ENCODE results near the gene CAMTA1.

CAMTA1 gene

DNA sequence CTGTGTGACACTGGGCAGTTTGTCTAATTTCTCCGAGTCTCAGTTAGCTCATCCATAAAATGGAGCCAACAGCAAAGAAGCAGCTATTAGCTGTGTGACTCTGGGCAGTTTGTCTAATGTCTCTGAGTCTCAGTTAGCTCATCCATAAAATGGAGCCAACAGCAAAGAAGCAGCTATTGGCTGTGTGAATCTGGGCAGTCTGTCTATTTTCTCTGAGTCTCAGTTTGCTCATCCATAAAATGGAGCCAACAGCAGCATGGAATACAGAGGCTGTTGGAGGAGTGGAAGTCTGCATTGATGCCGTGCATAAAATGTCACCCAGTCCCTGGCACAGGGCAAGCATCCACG, 688.9 kb downstream of the CAMTA1 start:
- no peak for DNase-seq (ENCODE audit: low read depth in 2 of 2)

DNA sequence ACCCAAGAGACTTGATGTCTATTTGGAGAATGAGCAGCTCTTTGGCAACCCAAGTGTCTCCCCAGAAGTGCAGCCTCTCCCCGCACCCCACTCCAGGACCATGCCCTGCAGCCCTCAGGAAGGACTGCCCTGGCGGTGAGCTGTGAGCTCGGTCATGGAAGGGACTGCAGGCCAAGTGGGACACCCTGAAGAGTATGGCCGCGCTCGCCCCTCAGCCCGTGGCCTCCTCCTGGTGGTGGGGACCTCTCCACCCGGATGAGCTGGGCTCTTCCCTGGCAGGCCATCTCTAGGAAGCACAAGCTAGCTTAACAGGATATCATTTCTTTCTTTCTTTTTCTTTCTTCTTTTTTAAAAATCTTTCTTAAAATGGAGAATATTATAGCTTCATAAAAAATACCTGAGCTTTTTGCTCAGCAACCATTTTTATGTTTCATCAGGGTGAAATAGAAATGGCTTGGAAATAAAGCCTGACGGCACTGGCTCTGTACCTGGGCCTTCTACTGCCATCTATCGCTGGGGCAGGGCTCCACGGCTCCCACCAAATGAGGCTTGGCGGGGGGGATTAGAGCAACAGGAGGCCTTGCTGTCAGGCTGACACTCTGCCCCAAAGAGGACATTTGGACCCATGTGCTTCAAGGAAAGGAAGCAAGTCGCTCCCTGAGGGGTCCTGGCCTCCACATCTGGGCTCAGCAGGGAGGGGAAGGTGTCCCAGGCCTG, 689.7 kb downstream of the CAMTA1 start:
- no peak for DNase-seq (ENCODE audit: low read depth in 2 of 2)

DNA sequence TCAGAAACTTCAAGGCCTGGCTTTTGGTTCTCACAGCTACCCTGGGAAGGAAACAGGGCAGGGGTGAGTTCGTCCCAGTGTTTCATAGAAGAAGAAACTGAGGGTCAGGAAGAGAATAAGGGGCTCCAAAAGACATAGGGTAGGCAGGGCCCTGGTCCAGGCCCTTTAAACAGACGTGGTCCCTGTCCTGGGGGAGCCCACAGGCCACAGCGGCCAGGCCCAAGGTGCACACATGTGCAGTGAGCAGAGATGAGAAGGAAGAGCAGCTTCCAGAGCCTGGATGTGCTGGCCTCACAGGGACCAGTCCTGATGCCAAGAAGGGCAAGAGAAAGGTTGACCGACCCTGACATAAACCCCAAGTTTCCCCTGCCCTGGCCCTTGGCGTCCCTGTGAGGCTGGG, 690.4 kb downstream of the CAMTA1 start:
- no peak for DNase-seq (ENCODE audit: low read depth in 2 of 2)

DNA sequence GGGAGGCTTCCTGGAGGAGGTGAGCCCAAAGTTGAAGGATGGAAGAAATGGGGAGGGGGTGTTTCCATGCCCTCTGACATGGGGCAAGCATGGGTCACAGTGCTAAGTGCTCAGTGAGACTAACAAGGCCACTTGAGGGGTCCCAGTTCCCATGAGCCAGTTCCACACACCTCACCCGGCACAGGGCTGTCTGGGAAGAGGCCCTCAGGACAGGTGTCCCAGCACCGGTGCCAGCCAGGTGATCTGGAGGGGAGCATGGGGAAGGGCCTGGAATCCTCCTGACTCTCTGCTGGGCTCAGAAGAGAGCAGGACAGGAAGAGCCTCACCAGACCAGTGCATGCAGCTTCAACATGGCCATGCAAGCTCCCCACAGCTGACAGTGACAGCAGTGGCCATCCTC, 691.1 kb downstream of the CAMTA1 start:
- DNase-seq (ENCODE audit: low read depth in 2 of 2) = no peak

DNA sequence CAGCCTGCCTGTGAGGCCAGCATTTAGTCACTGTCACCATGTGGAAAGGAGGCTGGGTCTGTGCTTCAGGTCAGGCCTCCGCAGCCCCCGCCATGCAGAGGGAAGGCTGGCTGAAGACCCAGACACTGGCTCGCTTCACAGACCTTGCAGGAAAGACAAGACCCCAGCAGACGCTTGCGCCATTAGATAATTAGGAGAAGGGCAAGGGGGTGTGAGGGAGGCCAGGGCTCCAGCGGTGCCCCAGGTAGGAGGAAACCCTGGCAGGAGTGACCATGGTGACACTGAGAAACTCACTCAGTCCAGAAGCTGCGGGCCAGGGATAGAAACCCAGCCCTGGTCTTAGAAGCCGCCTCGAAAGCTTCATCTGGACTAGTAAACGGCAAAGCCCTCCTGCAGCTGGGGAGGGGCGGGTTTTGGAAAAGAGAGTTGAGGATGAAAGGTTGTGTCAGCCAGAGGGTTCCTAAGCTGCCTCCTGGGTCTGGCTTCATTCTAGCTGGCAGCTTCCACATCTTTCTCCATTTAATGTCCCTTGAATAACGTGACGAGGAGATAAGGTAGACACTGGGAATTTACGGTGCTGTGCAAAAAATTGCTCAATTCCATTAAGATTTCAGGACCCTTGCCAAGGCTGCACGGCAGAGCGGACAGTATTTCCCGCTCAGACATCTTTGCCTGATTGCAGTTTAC, 691.8 kb downstream of the CAMTA1 start:
- no peak for DNase-seq (ENCODE audit: low read depth in 2 of 2)

DNA sequence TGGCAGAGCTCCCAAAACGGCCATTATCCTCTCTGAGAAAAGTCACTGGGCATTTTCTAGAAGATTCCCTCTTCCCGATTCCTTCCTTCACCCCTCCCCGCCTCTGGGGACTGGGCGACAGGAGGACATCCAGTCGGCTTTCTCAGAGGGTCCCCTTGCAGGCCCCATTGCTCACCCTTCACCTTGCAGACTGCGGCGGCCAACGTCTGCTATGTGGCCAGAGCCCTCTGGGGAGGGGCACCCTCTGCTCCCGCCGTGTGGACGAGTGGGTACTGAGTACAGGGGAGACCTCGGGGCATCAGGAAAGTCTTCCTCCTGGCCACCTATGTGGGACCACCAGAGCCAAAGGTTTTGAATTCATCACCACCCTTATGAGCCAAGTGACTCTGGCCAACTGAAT, 692.3 kb downstream of the CAMTA1 start:
- DNase-seq (ENCODE audit: low read depth in 2 of 2) = no peak

GRCh38 chr1:7478142-7478790, 693.0 kb downstream of the CAMTA1 start:
- DNase-seq (ENCODE audit: low read depth in 2 of 2) = no peak

GRCh38 chr1:7478809-7479499, 693.7 kb downstream of the CAMTA1 start:
- DNase-seq (ENCODE audit: low read depth in 2 of 2) = no peak

GRCh38 chr1:7479571-7479970, 694.3 kb downstream of the CAMTA1 start:
- no peak for DNase-seq (ENCODE audit: low read depth in 2 of 2)

DNA sequence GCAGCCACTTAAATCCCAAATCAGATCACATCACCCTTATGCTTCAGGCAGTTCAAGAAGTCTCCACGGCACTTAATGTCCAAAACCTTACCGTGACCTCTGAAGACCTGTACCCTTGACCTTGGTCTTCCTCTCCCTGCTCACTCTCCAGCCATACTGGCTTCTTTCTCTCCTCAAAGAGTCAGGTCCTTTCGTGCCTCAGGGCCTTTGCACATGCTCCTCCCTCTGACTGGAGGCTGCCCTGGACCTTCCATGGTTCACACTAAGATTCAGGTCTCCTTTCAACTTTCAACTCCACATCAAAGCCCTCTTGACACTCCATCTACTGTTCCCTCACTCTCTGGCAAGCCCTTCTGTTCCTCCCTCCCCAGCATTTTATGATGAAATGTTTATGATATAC, 695.9 kb downstream of the CAMTA1 start:
- no peak for DNase-seq (ENCODE audit: low read depth in 2 of 2)

DNA sequence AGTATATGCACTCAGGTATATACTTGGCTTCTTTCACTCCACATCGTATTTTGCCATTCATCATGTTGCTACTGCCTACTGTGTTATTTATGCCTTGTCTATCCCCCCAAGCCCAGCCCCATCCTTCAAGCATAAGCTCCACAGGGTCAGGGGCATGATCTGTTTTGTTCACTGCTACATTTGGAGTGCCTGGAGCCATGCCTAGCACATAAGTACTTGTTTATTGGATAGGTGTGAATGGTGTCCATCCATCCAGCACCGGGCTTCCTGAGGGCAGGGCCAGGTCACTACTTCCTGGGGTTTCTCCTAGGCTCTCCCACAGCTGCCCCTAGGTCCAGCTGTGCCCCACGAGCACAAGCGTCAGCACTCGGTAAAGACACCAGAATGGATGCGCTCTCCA, 696.8 kb downstream of the CAMTA1 start:
- no peak for DNase-seq (ENCODE audit: low read depth in 2 of 2)

DNA sequence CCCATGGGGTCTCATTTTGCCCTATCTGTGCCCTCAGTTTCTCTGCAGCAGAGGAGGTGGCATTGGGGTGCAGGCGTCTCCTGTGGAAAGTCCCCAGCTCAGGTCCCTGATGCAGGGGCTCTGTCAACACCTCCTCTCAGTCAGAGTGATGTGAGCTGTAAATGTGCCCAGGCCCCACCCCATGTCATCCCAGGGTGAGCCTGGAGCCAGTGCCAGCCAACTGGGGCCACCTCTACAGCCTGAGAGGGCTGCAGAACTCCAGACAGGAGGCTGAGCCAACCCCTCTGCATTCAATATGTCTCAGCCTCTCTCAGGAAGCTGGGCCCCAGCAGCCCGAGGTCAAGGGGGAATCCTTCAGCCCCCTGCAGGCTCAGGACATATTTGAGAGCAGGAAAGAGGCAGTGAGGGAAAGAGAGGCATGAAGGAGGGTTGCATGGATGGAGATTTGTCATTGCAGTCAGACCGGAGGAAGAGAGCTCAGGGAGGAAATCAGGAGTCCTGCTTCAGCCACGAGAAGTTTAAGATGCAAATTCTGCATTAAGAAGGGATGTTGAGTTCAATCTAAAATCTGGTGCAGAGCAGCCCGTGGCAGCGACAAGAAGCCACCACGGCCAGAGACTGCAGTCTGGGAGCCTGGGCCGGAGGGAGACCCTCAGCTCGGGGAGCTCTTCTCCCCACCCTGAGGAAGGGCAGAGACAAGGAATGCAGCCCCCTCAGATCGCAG, 697.7 kb downstream of the CAMTA1 start:
- no peak for DNase-seq (ENCODE audit: low read depth in 2 of 2)

GRCh38 chr1:7483634-7484383, 698.6 kb downstream of the CAMTA1 start:
- no peak for DNase-seq (ENCODE audit: low read depth in 2 of 2)

- DNase-seq (ENCODE audit: low read depth in 2 of 2) = no peak
Observed at GRCh38 chr1:7485086-7485780, 700.0 kb downstream of the CAMTA1 start.

GRCh38 chr1:7485826-7486225, 700.6 kb downstream of the CAMTA1 start:
- no peak for DNase-seq (ENCODE audit: low read depth in 2 of 2)

DNA sequence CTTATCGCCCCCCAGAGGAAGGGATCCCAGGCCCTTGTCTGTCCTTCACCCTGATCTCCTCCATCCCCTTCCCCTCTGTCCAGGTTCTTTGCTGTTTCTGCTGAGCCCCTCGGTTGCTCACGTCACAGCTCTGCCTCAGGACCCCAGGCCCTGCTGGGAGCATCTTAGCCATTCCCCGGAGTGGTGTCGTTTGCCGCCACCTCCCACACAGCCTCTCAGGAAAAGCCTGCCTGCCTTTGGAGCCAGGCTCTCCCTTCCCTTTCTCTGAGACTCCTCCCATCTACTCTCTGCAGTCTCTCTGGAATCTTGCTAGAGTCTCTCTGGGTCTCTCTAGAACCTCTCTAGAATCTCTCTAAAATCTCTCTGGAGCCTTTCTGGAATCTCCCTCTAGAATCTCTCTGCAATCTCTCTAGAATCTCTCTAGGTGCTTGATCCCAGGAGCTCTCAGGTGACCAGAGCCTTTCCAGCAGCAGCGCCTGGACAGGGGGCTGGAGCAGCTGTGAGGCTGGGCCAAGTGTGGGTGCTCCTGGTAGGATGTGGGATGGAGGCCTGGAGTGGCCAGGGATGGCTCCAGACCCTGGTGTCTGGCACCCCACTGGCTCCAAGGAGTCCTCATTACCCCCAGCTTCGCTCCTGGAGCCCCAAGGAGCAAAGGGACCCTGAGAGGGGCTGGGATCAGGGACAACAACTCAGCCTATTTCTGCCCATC, 702.7 kb downstream of the CAMTA1 start:
- DNase-seq (ENCODE audit: low read depth in 2 of 2) = no peak

DNA sequence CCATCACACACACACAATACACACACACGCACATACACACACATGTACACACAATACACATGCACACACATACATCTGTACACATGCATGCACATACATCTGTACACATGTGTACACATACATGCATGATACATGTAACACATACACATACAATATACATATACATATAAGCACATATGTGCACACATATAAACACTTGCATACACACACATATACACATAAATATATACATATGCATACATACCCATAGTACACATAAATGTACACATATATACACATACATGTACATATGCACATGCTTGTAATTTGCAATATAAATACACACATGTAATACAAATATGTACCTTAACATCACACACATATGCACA, 703.2 kb downstream of the CAMTA1 start:
- DNase-seq (ENCODE audit: low read depth in 2 of 2) = no peak

- no peak for DNase-seq (ENCODE audit: low read depth in 2 of 2)
Observed at GRCh38 chr1:7489586-7489985, 704.3 kb downstream of the CAMTA1 start.

DNA sequence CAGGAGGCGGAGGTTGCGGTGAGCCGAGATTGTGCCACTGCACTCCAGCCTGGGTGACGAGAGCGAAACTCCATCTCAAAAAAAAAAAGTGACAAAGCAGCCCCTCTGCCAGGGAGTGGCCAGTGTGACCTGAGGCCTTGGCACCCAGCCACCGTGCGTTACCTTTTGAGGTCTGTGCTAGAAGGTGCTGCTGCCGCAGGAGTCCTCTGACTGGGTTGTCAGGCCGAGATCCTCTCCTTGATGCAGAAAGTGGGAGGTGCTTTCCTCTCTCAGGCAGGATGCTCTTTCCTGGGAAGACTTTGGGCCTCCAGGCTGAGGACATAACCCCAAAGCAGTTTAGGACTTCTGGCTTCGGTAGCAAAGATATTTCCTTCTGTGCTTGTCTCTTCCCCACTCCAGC, 705.3 kb downstream of the CAMTA1 start:
- no peak for DNase-seq (ENCODE audit: low read depth in 2 of 2)

Data from activated CD4-positive, alpha-beta T cell treated with anti-CD3 and anti-CD28 coated beads for 24 hours (primary cell).